Neural progenitor cell (in vitro differentiated cells): ENCODE data around the gene MYBPH. TPM values are rescaled to one million over a fixed set of nuclear protein-coding genes. Genes with fewer than 3 reads are reported as not detected.

ENCODE experiments used
- DNase-seq: peaks from one replicate; pipeline ENCODE4 v3.0.0-alpha.2; 2016; ENCODE audit warnings: low spot score
- H2AFZ ChIP-seq: fragments of 200-600 bp; sonication (generic); replicated peaks from 2 replicates; pipeline ENCODE4 v1.6.1; 2016; ENCODE audit warnings: antibody characterized with exemption
- H3F3A ChIP-seq: fragments of 200-600 bp; sonication (generic); 2 replicates; pipeline ENCODE4 v1.6.1; 2016; ENCODE audit warnings: antibody characterized with exemption, low read depth
- H3K27ac ChIP-seq: fragments of 200-600 bp; sonication (generic); 2 replicates; pipeline ENCODE4 v1.5.1; 2016; ENCODE audit warnings: mild to moderate bottlenecking
- H3K27me3 ChIP-seq: fragments of 200-600 bp; sonication (generic); 2 replicates; pipeline ENCODE4 v1.6.1; 2016; ENCODE audit warnings: mild to moderate bottlenecking, moderate library complexity
- H3K36me3 ChIP-seq: fragments of 200-600 bp; sonication (generic); 2 replicates; pipeline ENCODE4 v1.5.1; 2016
- H3K4me1 ChIP-seq: fragments of 200-600 bp; sonication (generic); 2 replicates; pipeline ENCODE4 v1.6.1; 2016; ENCODE audit warnings: mixed run types
- H3K4me2 ChIP-seq: fragments of 200-600 bp; sonication (generic); 2 replicates; pipeline ENCODE4 v1.6.1; 2016
- H3K4me3 ChIP-seq: fragments of 200-600 bp; sonication (generic); 2 replicates; pipeline ENCODE4 v1.5.1; 2016
- H3K79me2 ChIP-seq: fragments of 200-600 bp; sonication (generic); 2 replicates; pipeline ENCODE4 v1.6.1; 2016; ENCODE audit warnings: low read depth
- H3K9ac ChIP-seq: fragments of 200-600 bp; sonication (generic); 2 replicates; pipeline ENCODE4 v1.6.1; 2016
- H3K9me3 ChIP-seq: fragments of 200-600 bp; sonication (generic); 2 replicates; pipeline ENCODE4 v1.5.1; 2016; ENCODE audit warnings: low read depth
- H4K20me1 ChIP-seq: fragments of 200-600 bp; sonication (generic); 2 replicates; pipeline ENCODE4 v1.6.1; 2016; ENCODE audit warnings: low read depth
- H3K27ac Mint-ChIP-seq: 3 replicates; pipeline ENCODE4 v1.8.0; 2021; ENCODE audit warnings: mixed read lengths
- H3K27me3 Mint-ChIP-seq: 2 replicates; pipeline ENCODE4 v1.8.0; 2022; ENCODE audit warnings: low read depth, mild to moderate bottlenecking, inconsistent platforms, moderate library complexity, mixed read lengths; ENCODE audit not compliant: insufficient read depth
- H3K36me3 Mint-ChIP-seq: 3 replicates; pipeline ENCODE4 v1.8.0; 2021; ENCODE audit warnings: mixed read lengths
- H3K4me1 Mint-ChIP-seq: 3 replicates; pipeline ENCODE4 v1.8.0; 2021; ENCODE audit warnings: mixed read lengths
- H3K4me3 Mint-ChIP-seq: 3 replicates; pipeline ENCODE4 v1.8.0; 2021; ENCODE audit warnings: mild to moderate bottlenecking, moderate library complexity, mixed read lengths
- H3K9me3 Mint-ChIP-seq: 3 replicates; pipeline ENCODE4 v1.8.0; 2020; ENCODE audit warnings: mixed read lengths
- CTCF ChIP-seq: fragments of 200-600 bp; sonication (generic); IDR thresholded peaks from 2 replicates; pipeline ENCODE4 v1.5.1; 2017; ENCODE audit warnings: antibody characterized with exemption, mild to moderate bottlenecking
- EZH2 ChIP-seq: fragments of 200-600 bp; sonication (generic); IDR thresholded peaks from 2 replicates; pipeline ENCODE4 v1.6.1; 2017; ENCODE audit warnings: antibody characterized with exemption, mild to moderate bottlenecking, moderate library complexity
- EZH2phosphoT487 ChIP-seq: fragments of 200-600 bp; sonication (generic); IDR thresholded peaks from 2 replicates; pipeline ENCODE4 v1.6.1; 2017; ENCODE audit warnings: antibody characterized with exemption
- total RNA-seq: library from RNA; depleted of rRNA; stranded (reverse); fragments of >200 nt; gene quantifications from 2 replicates; pipeline ENCODE4 v1.2.3, GENCODE V29; 2015; ENCODE audit warnings: low replicate concordance

The MYBPH gene
- total RNA-seq, 1 donor from 2014 or later = not detected

- no peak overlapping the region for H3K4me3 Mint-ChIP-seq
- peaks cover 10% of the 10 kb centered on the region for H3K27me3 Mint-ChIP-seq
- H3K4me1 Mint-ChIP-seq = peaks cover 17% of the 10 kb centered on the region
- Histone ChIP-seq H3K27me3 (no peaks in the 10 kb centered on the region), H3K79me2 (no peaks in the 10 kb centered on the region), H2AFZ (no peak overlapping the region), H3K4me2 (no peak overlapping the region), H3K4me1 (peaks cover 17% of the 10 kb centered on the region), H3K9ac (no peak overlapping the region), H4K20me1 (no peaks in the 10 kb centered on the region), H3K9me3 (no peaks in the 10 kb centered on the region), H3F3A (no peaks in the 10 kb centered on the region), H3K27ac (no peak overlapping the region), H3K36me3 (no peaks in the 10 kb centered on the region), H3K4me3 (no peak overlapping the region)
- TF ChIP-seq CTCF (no peak), EZH2 (no peak), EZH2phosphoT487 (no peak)
- H3K27ac Mint-ChIP-seq = no peak overlapping the region
- no peaks in the 10 kb centered on the region for H3K9me3 Mint-ChIP-seq
- DNase-seq = no peak
- H3K36me3 Mint-ChIP-seq = no peaks in the 10 kb centered on the region
Observed at GRCh38 chr1:203210988-203211387, 35.4 kb upstream of the MYBPH start.

GRCh38 chr1:203210350-203210749 lies 34.7 kb upstream of the MYBPH start:
- Mint-ChIP-seq H3K27me3 (peaks cover 10% of the 10 kb centered on the region), H3K9me3 (no peaks in the 10 kb centered on the region), H3K4me3 (no peak overlapping the region), H3K36me3 (no peaks in the 10 kb centered on the region), H3K4me1 (peaks cover 12% of the 10 kb centered on the region), H3K27ac (no peak overlapping the region)
- Histone ChIP-seq H3K4me1 (peaks cover 11% of the 10 kb centered on the region), H3K9me3 (no peaks in the 10 kb centered on the region), H3F3A (no peaks in the 10 kb centered on the region), H3K4me2 (no peak overlapping the region), H3K27me3 (no peaks in the 10 kb centered on the region), H3K27ac (no peak overlapping the region), H3K9ac (no peak overlapping the region), H4K20me1 (no peaks in the 10 kb centered on the region), H2AFZ (no peak overlapping the region), H3K79me2 (no peaks in the 10 kb centered on the region), H3K36me3 (no peaks in the 10 kb centered on the region), H3K4me3 (no peak overlapping the region)
- DNase-seq = no peak
- TF ChIP-seq EZH2phosphoT487 (no peak), CTCF (no peak), EZH2 (no peak)

GRCh38 chr1:203208181-203208580 lies 32.6 kb upstream of the MYBPH start:
- Mint-ChIP-seq H3K9me3 (no peaks in the 10 kb centered on the region), H3K27me3 (peaks cover 4% of the 10 kb centered on the region), H3K4me3 (no peak overlapping the region), H3K36me3 (no peaks in the 10 kb centered on the region), H3K4me1 (peaks cover 5% of the 10 kb centered on the region), H3K27ac (no peak overlapping the region)
- Histone ChIP-seq H3K9ac (no peak overlapping the region), H3K4me3 (no peak overlapping the region), H2AFZ (no peak overlapping the region), H3K4me1 (peaks cover 11% of the 10 kb centered on the region), H3K79me2 (no peaks in the 10 kb centered on the region), H3K36me3 (no peaks in the 10 kb centered on the region), H3K27ac (no peak overlapping the region), H3K4me2 (no peak overlapping the region), H3F3A (no peaks in the 10 kb centered on the region), H3K9me3 (no peaks in the 10 kb centered on the region), H3K27me3 (no peaks in the 10 kb centered on the region), H4K20me1 (no peaks in the 10 kb centered on the region)
- DNase-seq = no peak
- no peak for TF ChIP-seq EZH2
- TF ChIP-seq CTCF = no peak
- TF ChIP-seq EZH2phosphoT487 = no peak
